ENCODE results near the gene ALDH16A1. TPM values are rescaled to one million over a fixed set of nuclear protein-coding genes. Genes with fewer than 3 reads are reported as not detected.

Gene ALDH16A1
- total and polyA plus RNA-seq, 2 of the 4 experiments (the other 2 are of a cell fraction) = 10.4 to 12.9 TPM

DNA sequence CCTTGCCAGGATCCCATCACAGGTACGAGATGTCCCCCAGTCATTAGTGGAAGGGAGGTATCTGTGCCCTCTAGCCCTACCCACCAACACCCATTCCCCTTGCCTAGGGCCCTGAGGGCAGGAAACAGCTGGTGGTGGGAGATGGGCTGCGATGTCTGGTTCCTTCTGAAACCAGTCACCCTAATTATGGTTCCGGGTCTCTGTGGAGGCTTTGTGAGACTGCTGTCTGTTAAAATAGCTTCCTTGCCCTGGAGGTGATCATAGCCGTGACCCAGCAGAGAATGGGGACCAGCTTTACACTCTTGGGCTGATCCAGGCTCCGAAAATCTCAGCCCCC lies 5.5 kb downstream of the ALDH16A1 start:
- Histone ChIP-seq H4K20me1 (ENCODE audit: insufficient read depth, low read length) (no peaks in the 10 kb centered on the region), H3K9me3 (ENCODE audit: control insufficient read depth, insufficient read depth, low read length) (no peaks in the 10 kb centered on the region), H4K5ac (ENCODE audit: low read depth, low read length) (no peak overlapping the region), H4K8ac (ENCODE audit: low read depth in 2 of 2, low read length in 2 of 2) (no peak overlapping the region), H3K9me1 (ENCODE audit: insufficient read depth, low read length) (0 out of 2 replicates have a peak, but pooled peaks cover 5% of the 10 kb centered on the region), H2BK120ac (ENCODE audit: low read depth, low read length) (no peak overlapping the region), H2BK5ac (ENCODE audit: low read depth, low read length, poor library complexity, severe bottlenecking) (no peak overlapping the region), H2BK20ac (ENCODE audit: low read depth, low read length) (no peak overlapping the region), H3K27ac (ENCODE audit: insufficient read depth, low read length) (no peak overlapping the region), H3K56ac (ENCODE audit: extremely low read depth, insufficient read depth, low read length) (no peak overlapping the region), H3K14ac (replicated peaks; ENCODE audit: low read depth, low read length) (no peak overlapping the region), H3K23ac (ENCODE audit: low read depth, low read length) (no peak overlapping the region), H3K36me3 (ENCODE audit: control insufficient read depth, insufficient read depth, low read length) (peaks cover 5% of the 10 kb centered on the region), H3K9ac (ENCODE audit: low read depth, low read length) (no peak overlapping the region), H2AK9ac (replicated peaks; ENCODE audit: low read depth, low read length, poor library complexity) (no peak overlapping the region), H4K91ac (ENCODE audit: insufficient read depth, low read depth, low read length) (no peak overlapping the region), H3K4ac (ENCODE audit: low read depth, low read length) (no peak overlapping the region), H3K4me3 (ENCODE audit: insufficient read depth, low read depth, low read length) (no peak overlapping the region), H3K79me1 (ENCODE audit: low read depth in 1 of 2, low read length in 2 of 2) (peaks cover 9 to 22% of the 10 kb centered on the region in 2 experiments; a peak in 3 of 4 replicates), H2AFZ (replicated peaks; ENCODE audit: low read length, poor library complexity) (no peak overlapping the region), H3K4me1 (ENCODE audit: control insufficient read depth, insufficient read depth, low read length) (no peaks in the 10 kb centered on the region), H3K18ac (ENCODE audit: low read depth, low read length) (no peak overlapping the region), H2AK5ac (ENCODE audit: low read depth, low read length) (no peak overlapping the region), H2BK15ac (ENCODE audit: low read depth, low read length) (no peak overlapping the region), H3K4me2 (ENCODE audit: low read depth, low read length) (no peak overlapping the region), H3K27me3 (ENCODE audit: control insufficient read depth, insufficient read depth, low read length) (no peaks in the 10 kb centered on the region)
- CTCF ChIA-PET = no interaction called here
- POLR2A ChIA-PET (ENCODE audit: unreplicated experiment) = no interaction called here
- dilution Hi-C loops (cut with HindIII; ENCODE audit: low sequenced_read_pairs, unreplicated experiment) (no loop called here), in situ Hi-C loops (cut with MboI; ENCODE audit: low sequenced_read_pairs) (no loop called here), intact Hi-C loops (cut with micrococcal nuclease) (no loop called here)
- no peak for TF ChIP-seq POLR2A (IDR thresholded peaks at IDR 0.05; ENCODE audit: low read depth, low read length)
- no peak for ATAC-seq (ENCODE audit: low read depth)
- WGBS, 2 experiments (ENCODE audit: extremely low coverage in 2 of 2, insufficient read length in 1 of 2) = no CpG with 5 or more reads among the region's 5 CpGs
- DNase-seq = no peak
- no TSS peak for BruUV-seq (replicated peaks)

All from IMR-90 (cell line).